Left ventricle myocardium inferior (tissue), 1 donor: ENCODE measurements around the gene GFRA1. TPM values are rescaled to one million over a fixed set of nuclear protein-coding genes. Genes with fewer than 3 reads are reported as not detected.

Experiments used
- DNase-seq: peaks from one replicate; pipeline ENCODE4 v3.0.0-alpha.2; 2020
- H3K27ac ChIP-seq: fragments of 200-600 bp; replicated peaks from 2 replicates; pipeline ENCODE4 v1.8.0; 2021
- H3K27me3 ChIP-seq: fragments of 200-600 bp; 2 replicates; pipeline ENCODE4 v1.8.0; 2021; ENCODE audit warnings: low read depth
- H3K36me3 ChIP-seq: fragments of 200-600 bp; 2 replicates; pipeline ENCODE4 v1.8.0; 2021
- H3K4me1 ChIP-seq: fragments of 200-600 bp; 2 replicates; pipeline ENCODE4 v1.8.0; 2021
- H3K4me3 ChIP-seq: fragments of 200-600 bp; 2 replicates; pipeline ENCODE4 v1.8.0; 2021; ENCODE audit warnings: mild to moderate bottlenecking, moderate library complexity
- H3K9me3 ChIP-seq: fragments of 200-600 bp; replicated peaks from 2 replicates; pipeline ENCODE4 v1.8.0; 2021
- intact Hi-C: fragments of 100-400 bp; cut with micrococcal nuclease; formaldehyde crosslinking; loops from one replicate; pipeline ENCODE4 v1.11.0; 2022
- total RNA-seq: library from RNA; stranded (reverse); fragmentation: NEBNext Ultra II Directional; extraction: Animal tissue kit (Norgen Biotek cat#: 25700); gene quantifications from one replicate; pipeline ENCODE4 v1.2.1, GENCODE V29; 2021
- TF ChIP-seq, protein P1 (sequence below): fragments of 200-600 bp; IDR thresholded peaks from 2 replicates; pipeline ENCODE4 v1.8.0; 2021; ENCODE audit warnings: antibody characterized with exemption, mild to moderate bottlenecking, borderline replicate concordance
- donor health status: DM: no; HTN: yes; CAD: no; lungs with severe emphysema.

Gene GFRA1
- total RNA-seq, 1 donor from 2014 or later, result 5.1 TPM

DNA sequence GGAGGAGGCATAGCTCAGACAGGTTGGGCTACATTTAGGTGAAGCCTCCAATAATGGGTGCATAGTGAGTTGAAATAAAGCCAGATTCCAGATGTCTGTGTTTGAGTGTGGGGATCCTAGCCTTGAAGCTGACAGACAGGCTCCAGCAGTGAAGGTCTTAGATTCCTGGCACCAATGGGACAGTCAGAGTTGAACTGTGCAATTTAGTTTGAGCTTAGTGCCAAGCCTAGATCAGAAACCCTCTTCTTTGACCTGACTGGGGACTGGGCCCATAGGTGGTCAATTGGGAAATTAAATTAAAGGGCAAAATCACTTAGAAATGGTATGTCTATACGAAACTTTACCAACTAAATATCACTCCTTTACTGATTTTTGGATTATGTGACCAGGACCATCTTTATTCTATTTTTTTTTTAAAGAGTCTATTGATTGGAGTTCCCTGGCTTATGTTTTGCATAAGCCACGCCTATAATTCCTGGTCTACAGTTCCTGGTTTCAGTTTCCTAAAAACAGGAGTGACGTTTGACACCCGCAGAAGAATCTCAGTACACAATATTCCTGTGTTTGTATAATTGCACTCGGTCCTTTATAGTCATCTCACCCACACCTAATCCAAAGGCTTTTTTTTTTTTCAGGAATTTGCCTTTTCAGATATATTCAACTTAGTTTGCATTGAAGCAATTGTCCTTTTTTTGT, 201.4 kb downstream of the GFRA1 start:
- intact Hi-C loops, result no loop called here
- no peak for DNase-seq
- Histone ChIP-seq H3K36me3 (no peaks in the 10 kb centered on the region), H3K27ac (no peak overlapping the region), H3K4me1 (no peaks in the 10 kb centered on the region), H3K27me3 (peaks cover 2% of the 10 kb centered on the region), H3K4me3 (no peak overlapping the region), H3K9me3 (no peaks in the 10 kb centered on the region)
- TF ChIP-seq, protein P1, sequence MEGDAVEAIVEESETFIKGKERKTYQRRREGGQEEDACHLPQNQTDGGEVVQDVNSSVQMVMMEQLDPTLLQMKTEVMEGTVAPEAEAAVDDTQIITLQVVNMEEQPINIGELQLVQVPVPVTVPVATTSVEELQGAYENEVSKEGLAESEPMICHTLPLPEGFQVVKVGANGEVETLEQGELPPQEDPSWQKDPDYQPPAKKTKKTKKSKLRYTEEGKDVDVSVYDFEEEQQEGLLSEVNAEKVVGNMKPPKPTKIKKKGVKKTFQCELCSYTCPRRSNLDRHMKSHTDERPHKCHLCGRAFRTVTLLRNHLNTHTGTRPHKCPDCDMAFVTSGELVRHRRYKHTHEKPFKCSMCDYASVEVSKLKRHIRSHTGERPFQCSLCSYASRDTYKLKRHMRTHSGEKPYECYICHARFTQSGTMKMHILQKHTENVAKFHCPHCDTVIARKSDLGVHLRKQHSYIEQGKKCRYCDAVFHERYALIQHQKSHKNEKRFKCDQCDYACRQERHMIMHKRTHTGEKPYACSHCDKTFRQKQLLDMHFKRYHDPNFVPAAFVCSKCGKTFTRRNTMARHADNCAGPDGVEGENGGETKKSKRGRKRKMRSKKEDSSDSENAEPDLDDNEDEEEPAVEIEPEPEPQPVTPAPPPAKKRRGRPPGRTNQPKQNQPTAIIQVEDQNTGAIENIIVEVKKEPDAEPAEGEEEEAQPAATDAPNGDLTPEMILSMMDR, result no peak

DNA sequence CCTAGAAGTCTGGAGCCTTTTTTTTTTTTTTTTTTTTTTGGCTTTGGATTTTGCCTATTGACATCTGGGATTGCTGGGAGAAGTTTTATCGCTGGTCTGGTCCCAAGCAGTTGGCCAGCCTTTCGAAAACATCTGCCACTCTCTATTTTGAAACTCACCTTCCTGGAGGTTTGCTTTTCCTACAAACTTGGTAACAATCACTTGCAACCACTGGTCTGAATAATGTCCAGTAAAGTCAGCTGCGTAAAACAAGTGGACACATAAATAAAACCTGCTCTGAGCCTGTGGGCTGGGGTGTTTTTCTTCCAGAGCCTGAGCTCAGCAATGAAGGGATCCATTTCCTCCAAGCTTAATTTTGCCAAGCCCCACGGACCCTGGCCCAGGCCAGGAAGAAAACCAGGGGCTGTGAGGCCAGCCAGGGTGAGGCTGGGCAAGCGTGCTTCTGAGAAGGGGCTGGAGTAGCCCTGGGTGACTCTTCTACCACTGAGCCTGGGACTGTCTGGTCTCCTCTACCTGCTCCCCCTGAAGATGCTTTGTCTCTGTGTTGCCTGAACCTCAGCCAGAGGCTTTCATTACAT, 202.2 kb downstream of the GFRA1 start:
- no peak overlapping the region for H3K4me3 ChIP-seq
- TF ChIP-seq, protein P1, result no peak
- H3K36me3 ChIP-seq, result no peaks in the 10 kb centered on the region
- peaks cover 7% of the 10 kb centered on the region for H3K27me3 ChIP-seq
- no peak overlapping the region for H3K27ac ChIP-seq
- no peak for DNase-seq
- no peaks in the 10 kb centered on the region for H3K9me3 ChIP-seq
- intact Hi-C loops, result no loop called here
- H3K4me1 ChIP-seq, result no peaks in the 10 kb centered on the region

DNA sequence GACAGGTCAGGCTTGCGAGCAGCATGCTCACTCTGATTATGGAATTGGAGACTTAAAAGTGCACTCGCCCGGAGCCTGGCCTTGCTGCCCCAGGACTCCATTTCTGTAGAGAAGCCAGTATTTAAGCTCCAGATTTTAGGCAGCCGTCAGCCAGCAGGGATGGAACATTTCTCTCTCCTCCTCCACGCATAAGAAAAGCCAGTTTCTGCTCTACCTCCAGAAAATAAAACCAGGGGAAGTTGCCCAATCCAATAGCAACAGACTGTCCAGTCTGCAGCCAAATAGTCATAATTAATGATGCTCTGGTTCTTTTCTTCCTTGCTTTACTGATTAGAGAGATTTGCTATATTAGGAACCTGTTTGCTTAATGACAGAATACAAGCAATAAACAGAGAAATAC, 203.2 kb downstream of the GFRA1 start:
- no peak for DNase-seq
- H3K36me3 ChIP-seq, result no peaks in the 10 kb centered on the region
- H3K4me1 ChIP-seq, result no peaks in the 10 kb centered on the region
- no peaks in the 10 kb centered on the region for H3K9me3 ChIP-seq
- TF ChIP-seq, protein P1, result no peak
- H3K27ac ChIP-seq, result no peak overlapping the region
- intact Hi-C loops, result no loop called here
- H3K27me3 ChIP-seq, result peaks cover 7% of the 10 kb centered on the region
- H3K4me3 ChIP-seq, result no peak overlapping the region

DNA sequence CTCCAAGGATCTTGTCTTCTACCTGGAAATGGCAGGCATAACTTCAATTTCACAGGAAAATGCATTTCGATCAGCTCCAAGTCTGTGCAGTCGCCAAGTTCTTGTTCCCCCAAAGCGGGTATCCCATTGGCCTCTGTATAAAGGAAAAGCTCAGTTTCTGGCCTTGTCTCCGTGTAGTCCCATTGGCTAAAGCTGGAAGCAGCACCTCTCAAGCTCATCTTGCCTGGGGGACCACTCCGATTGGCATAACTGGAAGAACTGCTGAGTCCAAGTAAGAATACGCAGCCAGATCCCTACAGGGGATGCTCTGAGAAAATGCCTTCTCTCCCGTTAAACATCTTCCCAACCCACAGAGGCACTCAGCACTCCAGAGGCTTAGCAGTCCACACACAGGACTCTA, 205.2 kb downstream of the GFRA1 start:
- Histone ChIP-seq H3K9me3 (no peaks in the 10 kb centered on the region), H3K4me3 (no peak overlapping the region), H3K36me3 (no peaks in the 10 kb centered on the region), H3K27ac (no peak overlapping the region), H3K27me3 (peaks cover 12% of the 10 kb centered on the region), H3K4me1 (no peaks in the 10 kb centered on the region)
- DNase-seq, result no peak
- TF ChIP-seq, protein P1, result no peak
- intact Hi-C loops, result no loop called here

DNA sequence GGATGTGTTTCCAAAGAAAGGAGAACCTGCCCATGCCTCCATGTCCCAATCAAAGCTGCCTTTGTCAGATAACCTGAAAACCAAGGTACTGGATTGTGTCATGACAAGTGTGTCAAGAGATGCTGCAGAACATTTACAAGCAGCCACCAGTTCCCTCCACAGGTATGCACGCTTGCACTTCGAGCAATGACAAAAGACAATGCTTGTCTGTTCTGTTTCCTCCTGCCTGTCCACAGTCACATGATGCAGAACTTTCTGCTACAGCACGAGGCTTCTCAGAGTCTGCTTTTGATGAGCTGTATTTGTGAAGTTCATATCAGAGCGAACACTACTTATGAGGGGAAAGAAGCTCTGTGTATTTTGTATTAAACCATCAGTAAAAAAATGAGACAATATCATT, 209.9 kb downstream of the GFRA1 start:
- intact Hi-C loops, result no loop called here

More for the DNA sequence above, 209.9 kb downstream of the GFRA1 start:
- TF ChIP-seq, protein P1, result no peak
- peaks cover 22% of the 10 kb centered on the region for H3K27me3 ChIP-seq
- no peaks in the 10 kb centered on the region for H3K4me1 ChIP-seq
- H3K9me3 ChIP-seq, result no peaks in the 10 kb centered on the region
- H3K27ac ChIP-seq, result no peak overlapping the region
- DNase-seq, result no peak
- H3K4me3 ChIP-seq, result no peak overlapping the region
- H3K36me3 ChIP-seq, result no peaks in the 10 kb centered on the region
